GM18520 (cell line): ENCODE results near the gene SLC44A3.
"Not testable (repeated sequence)": the region's sequence is repeated elsewhere in the genome, so short reads cannot be mapped to it uniquely, and the experiment has no call there.

ENCODE experiments used
- ATAC-seq: cut with Tn5 transposase; IDR thresholded peaks from one replicate; pipeline ENCODE4 v1.9.1; 2021; ENCODE audit not compliant: unreplicated experiment

Gene SLC44A3

GRCh38 chr1:94832931-94833585 lies 12.9 kb downstream of the SLC44A3 start:
- no peak for ATAC-seq

DNA sequence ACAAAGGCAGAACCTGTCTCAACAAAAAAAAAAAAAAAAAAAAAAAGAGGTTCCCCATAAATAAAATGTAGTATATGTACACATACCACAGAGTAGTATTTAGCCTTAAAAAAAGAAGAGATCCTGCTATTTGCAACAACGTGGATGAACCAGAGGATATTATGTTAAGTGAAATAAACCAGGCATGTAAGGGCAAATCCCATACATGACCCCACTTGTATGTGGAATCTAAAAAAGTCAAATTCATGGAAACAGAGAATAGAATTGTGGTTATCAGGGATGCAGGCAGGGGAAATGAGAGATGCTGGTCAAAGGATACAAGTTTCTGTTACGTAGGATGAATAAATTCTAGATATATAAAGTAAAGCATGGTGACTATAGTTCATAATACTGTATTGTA lies 16.7 kb downstream of the SLC44A3 start:
- ATAC-seq = no peak

DNA sequence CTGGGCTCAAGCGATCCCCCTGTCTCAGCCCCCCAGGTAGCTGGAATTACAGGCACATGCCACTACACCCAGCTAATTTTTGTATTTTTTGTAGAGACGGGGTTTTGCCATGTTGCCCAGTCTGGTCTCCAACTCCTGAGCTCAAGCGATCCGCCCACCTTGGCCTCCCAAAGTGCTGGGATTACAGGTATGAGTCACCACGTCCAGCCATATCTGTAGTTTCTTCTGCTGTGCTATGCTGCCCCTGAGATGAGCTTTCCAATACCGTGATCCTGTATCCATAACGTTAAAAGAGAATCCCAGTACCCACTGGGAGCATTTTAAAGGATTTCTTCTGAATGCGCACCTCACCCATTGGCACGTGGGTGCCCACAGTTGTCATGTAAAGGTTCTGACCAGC lies 20.2 kb downstream of the SLC44A3 start:
- ATAC-seq = not testable (repeated sequence)

- ATAC-seq = no peak
Measured at GRCh38 chr1:94840808-94841207, 20.7 kb downstream of the SLC44A3 start.

- ATAC-seq = no peak
Measured at GRCh38 chr1:94843430-94843829, 23.3 kb downstream of the SLC44A3 start.

- no peak for ATAC-seq
Measured at GRCh38 chr1:94843846-94844245, 23.7 kb downstream of the SLC44A3 start.

- ATAC-seq = no peak
Measured at GRCh38 chr1:94846308-94846707, 26.2 kb downstream of the SLC44A3 start.

DNA sequence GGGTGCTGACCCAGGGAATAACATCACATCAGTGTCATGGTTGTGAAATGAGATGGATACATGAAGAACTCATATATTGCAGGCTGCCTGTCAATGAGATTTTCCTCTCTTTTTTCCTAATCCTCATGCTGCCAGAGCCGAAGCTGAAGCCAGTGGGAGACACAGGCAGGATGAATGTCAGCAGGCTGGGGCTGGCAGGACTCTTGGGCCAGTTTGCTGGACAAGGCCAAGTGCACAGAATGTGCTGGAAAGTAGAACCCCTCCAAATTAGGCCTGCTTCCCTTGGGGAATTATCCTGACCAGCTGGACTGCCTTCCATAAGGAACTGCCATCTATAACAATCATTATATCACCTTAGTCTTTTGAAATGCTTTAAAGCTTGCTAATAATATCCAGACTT lies 31.4 kb downstream of the SLC44A3 start:
- no peak for ATAC-seq

GRCh38 chr1:94852788-94853187 lies 32.6 kb downstream of the SLC44A3 start:
- ATAC-seq = no peak

- ATAC-seq = peak; percentile 99
Measured at GRCh38 chr1:94854458-94855306, 34.5 kb downstream of the SLC44A3 start.

DNA sequence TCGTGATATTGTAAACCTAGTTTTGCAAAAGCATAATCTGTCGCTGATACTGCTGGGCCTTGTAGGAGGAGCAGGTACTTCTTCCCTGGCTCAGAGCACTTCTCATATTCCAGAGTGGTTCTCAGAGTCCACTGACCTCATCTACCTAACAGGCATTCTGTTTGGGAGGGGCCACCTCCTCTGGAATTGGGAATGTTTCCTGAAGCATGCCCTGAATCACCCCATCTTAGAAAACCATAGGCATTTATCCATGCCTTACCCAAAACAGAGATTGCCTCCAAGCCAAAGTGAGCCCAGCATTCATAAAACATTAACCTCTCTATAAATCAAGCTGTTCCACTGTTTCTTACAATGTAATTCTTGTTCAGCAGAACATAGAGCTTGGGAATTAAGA lies 35.1 kb downstream of the SLC44A3 start:
- ATAC-seq = no peak

DNA sequence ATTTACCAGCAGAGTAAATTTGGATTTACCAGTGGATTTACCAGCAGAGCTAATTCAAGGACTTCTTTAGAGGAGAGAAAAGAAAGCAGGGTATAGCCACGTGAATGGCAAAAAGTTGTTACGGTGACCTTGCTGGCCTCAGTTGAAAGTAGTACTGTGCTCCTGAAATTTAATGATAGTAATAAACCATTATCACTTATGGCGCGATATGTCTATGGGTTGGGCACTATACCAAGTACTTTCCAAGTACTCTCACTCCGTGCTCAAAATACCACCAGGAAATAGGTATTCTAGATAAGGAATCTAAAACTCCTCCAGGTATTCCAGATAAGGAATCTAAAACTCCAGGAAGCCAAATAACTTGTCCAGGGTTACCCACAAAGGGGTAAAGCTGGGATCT lies 35.8 kb downstream of the SLC44A3 start:
- no peak for ATAC-seq

GRCh38 chr1:94856868-94857267 lies 36.7 kb downstream of the SLC44A3 start:
- ATAC-seq = no peak

DNA sequence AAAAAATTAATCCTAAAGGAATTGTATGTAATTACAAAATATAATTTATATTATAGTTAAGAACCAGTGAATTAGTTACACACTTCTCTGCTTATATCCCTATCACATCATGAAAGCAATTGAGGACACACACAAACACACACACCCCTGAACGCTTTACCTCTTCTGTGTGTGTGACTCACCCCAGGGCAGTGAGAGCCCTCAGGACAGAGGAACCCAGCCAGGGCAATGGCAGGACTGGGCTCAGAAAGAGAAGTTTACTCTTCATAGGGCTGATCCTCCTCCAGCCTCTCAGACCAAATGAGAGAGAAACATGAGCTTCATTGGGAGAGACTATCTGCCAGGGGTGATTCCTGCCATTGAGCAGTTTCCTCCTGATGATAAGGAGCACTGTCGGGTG lies 38.1 kb downstream of the SLC44A3 start:
- no peak for ATAC-seq

- ATAC-seq = no peak
Measured at GRCh38 chr1:94859174-94859573, 39.0 kb downstream of the SLC44A3 start.

- no peak for ATAC-seq
Measured at GRCh38 chr1:94862718-94863117, 42.6 kb downstream of the SLC44A3 start.

DNA sequence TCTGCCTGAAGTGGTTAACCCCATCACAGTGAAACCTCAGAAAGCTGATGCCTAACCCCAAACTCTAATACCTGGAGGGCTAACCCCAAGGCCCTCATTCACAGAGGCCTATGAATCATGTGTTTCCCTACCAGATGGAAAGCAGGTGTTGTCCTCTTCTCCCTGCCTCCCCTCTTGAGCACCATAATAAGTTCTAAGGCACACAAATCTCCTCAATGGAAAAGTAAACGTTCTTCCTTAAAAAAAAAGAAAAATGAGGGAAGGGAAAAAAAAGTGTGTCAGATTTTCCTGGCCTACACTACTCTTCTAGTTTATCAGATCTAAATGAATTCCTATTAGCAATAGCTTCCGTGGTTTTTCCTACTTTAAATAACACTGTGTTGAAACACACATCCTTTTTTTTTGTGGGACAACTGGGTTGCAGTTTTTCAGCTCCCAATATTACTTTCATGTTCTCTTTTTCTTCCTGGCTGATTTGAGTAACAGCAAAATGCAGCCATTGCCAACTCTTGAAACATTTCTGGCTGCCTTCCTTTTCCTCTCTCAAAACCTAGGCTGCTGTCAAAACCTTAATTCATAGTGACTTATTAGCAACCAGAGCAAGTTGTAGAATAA lies 43.2 kb downstream of the SLC44A3 start:
- no peak for ATAC-seq

- ATAC-seq = no peak
Measured at GRCh38 chr1:94863919-94864318, 43.8 kb downstream of the SLC44A3 start.

GRCh38 chr1:94864821-94865220 lies 44.7 kb downstream of the SLC44A3 start:
- no peak for ATAC-seq

- no peak for ATAC-seq
Measured at GRCh38 chr1:94865360-94865759, 45.2 kb downstream of the SLC44A3 start.

DNA sequence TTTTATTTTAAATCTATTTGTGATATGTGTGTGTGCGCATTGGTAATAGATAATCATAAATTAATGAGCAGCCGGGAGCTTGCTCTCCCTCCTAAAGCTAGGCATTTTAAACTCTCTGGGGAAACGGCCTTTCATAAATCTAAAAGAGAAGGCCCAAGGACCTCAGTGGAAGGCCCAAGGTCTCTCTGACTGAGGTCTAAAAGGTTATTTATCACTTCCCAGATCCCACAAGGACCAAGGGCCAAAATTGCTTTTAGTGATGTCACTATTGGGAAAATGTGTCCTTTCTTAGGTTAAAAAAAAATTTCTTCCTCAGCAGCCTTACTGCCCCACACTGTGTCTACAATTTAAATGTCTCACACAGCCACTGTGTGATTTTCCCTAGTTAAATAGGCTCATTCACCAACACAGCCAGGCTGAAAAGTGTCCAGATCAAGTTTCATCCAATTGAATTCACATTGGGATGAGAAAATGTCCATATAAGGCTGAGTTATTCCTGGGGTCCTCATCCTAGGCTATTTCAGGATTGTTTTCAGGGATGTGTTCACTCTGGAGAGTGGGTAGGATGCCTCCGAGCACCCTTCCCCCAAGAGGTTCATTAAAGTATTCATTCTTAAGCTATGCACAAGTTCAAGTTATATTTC lies 46.1 kb downstream of the SLC44A3 start:
- ATAC-seq = no peak

DNA sequence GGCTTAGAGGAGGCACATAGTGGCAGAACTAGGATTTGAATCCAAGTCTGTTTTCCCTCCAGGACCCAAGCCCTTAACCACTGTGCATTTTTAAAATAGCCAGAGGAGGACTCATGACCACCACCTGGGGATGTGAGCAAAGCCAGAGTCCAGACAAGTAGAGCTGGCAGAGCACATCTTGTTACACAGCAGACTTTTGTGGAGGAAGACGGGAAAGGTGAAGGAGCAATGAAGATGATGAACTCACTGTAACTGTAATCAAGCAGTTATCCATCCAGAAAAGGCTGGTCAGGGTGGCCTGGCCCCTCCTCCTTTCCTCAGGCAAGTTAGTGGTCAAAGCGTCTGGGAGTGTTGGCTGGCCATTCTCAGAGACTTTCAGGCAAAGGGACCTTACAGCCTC lies 50.9 kb downstream of the SLC44A3 start:
- ATAC-seq = no peak
